H4 (cell line): ENCODE measurements around the gene ARHGAP15. TPM values are rescaled to one million over a fixed set of nuclear protein-coding genes. Genes with fewer than 3 reads are reported as not detected.

Experiments used
- DNase-seq: peaks from one replicate; pipeline ENCODE4 v3.0.0-alpha.2; 2015; ENCODE audit warnings: low spot score
- total RNA-seq: library from RNA; depleted of rRNA; stranded (reverse); fragments of >200 nt; shearing (Covaris generic); gene quantifications from 2 replicates; pipeline ENCODE4 v1.2.3, GENCODE V29; 2014

ARHGAP15 gene
- total RNA-seq, 1 experiment from 2014 or later, result 0.15 TPM

GRCh38 chr2:143717053-143717452, 587.8 kb downstream of the ARHGAP15 start:
- DNase-seq, result no peak

- no peak for DNase-seq
Measured at GRCh38 chr2:143717536-143718168, 588.4 kb downstream of the ARHGAP15 start.

DNA sequence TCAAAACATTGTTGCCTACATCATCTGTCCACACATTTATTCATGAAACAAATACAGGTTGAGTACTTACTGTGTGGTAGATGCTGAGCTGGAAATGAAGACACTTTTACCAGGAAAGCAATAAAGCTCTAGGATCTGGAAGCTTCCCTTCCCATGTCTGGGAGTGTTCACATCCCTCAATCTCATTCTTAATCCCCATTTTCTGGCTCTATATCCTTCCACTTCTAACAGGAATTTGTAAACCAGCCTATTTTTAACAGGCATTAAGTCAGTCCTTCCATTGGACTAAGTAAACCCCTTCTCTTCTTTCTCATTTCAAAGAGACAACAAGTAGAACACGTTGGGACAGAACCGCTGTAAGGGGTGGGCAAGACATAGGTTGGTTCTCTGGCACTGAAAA, 589.5 kb downstream of the ARHGAP15 start:
- DNase-seq, result no peak

- no peak for DNase-seq
Measured at GRCh38 chr2:143719406-143719805, 590.2 kb downstream of the ARHGAP15 start.

- DNase-seq, result no peak
Measured at GRCh38 chr2:143720095-143720664, 591.0 kb downstream of the ARHGAP15 start.

DNA sequence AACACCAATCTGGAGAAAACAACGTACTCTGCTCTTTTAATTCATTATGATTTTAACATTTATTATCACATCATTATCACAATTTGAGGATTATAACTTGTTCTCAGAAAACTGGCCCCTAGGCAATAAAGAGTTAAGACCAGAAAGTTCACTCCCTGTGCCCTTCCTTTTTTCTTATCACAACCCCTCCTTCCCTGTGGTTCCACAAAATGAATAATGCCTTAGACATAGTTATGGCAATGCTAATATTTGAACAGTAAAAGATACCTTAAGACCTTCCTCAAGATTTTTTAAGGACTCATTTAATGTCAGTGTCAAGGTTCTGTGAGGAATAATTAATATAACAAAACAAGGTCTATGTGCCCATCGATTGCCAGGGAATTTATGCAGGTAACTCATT, 596.2 kb downstream of the ARHGAP15 start:
- no peak for DNase-seq

DNA sequence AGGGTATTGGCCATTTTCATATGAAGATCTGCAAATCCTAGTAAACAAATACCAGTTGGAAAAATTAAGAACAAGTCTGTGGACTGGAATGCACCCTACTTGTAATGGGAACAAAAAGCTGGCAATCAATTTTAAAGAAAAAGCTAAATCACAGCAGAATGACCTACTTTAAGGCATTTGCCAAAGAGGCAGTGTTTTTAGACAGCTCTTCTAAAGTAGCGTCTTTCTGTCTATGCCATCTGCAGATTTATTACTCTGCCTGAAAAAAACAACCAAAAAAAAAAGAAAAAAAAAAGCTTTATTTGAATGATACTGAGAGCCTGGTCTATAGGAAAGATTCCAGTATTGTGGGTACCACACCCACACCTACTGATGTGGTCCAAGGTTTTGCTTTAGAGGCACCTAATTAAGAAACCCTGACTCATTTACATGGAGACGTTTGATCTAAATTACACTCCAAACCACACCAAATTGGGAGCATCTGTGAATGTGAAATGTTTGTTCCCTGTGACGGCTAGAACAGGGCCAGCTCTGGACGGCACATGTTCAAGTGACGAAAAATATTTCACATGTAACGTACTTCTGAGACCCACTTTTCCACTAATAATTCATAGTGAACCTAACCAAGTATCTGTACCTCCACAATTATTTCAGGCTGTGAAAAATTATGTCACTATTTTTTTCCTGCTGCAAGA, 597.1 kb downstream of the ARHGAP15 start:
- DNase-seq, result no peak

GRCh38 chr2:143728498-143728897, 599.3 kb downstream of the ARHGAP15 start:
- no peak for DNase-seq

- no peak for DNase-seq
Measured at GRCh38 chr2:143729296-143729814, 600.1 kb downstream of the ARHGAP15 start.

DNA sequence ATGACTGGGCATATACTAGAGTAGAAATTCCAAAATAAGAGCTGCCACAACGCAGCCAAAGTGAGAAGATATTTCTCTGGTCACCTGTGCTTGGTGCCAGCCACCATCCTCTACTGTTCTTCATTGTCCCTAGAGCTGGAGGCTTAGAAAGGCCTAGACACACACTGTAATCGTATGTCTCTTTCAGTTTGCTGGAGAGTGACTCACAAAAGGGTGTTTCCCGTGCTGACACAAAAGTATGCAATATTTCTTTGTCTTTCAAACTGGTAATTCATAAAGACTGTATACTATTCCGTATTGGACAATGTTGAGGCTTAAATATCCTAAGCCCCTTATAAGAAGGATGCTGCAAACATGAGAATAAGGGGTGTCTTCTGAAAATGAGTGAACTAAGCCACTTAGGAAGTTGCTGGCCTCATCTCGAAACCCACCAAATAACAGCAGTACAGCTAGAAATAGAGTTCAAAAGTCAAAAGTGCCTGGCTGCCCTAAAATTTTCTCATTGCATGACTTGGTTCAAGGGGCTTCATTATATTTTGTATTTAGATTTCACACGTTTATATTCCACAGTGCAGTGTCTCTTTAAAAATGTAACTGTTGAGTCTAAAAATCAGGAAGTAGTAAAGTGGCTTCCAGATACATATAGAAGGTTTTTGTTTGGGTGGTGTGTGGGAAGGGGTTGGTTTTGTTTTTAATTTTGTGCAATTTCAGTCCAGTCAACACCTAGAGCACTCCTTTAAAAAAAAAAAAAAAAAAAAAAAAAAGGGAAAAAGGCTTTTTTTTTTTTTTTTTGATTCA, 601.1 kb downstream of the ARHGAP15 start:
- DNase-seq, result peak; percentile 13

DNA sequence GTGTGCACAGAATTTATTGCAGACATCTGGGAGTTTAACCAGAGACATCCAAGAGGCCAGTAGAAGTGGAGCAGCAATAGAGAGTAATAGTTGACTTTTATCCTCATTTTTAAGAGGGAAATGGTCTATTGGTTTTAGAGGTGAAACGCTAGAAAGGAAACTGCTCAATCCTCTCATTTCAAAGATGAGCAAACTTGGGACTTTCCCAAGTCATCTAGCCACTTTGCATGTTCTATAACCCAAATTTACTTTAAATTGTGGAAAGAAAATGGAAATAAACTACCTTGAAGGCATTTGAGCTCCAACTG, 601.7 kb downstream of the ARHGAP15 start:
- no peak for DNase-seq

- peak; percentile 11 for DNase-seq
Measured at GRCh38 chr2:143732076-143732475, 602.9 kb downstream of the ARHGAP15 start.

GRCh38 chr2:143732871-143733270, 603.7 kb downstream of the ARHGAP15 start:
- no peak for DNase-seq

GRCh38 chr2:143734507-143734906, 605.3 kb downstream of the ARHGAP15 start:
- no peak for DNase-seq

DNA sequence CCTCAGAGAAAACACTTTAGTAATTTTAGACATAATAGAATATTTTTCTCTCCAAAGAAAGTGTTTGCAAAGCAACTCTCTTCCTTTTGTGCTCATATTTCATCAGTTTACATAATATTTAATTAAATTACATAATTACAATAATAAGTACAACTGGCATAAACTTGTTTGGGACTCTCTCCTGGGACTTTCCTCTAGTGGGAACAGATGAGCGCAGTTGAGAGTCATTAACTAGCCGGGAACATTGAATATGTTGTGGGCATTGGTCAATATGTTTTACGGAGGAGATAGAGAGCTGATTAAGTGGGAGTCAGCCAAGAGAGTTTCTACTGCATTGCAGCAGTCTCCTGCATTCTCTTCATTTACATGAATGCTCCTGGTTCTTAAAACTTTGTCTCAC, 607.7 kb downstream of the ARHGAP15 start:
- DNase-seq, result no peak

GRCh38 chr2:143740431-143740830, 611.2 kb downstream of the ARHGAP15 start:
- no peak for DNase-seq

GRCh38 chr2:143741205-143741604, 612.0 kb downstream of the ARHGAP15 start:
- DNase-seq, result no peak

- no peak for DNase-seq
Measured at GRCh38 chr2:143742581-143742980, 613.4 kb downstream of the ARHGAP15 start.

GRCh38 chr2:143744114-143744513, 614.9 kb downstream of the ARHGAP15 start:
- no peak for DNase-seq

- no peak for DNase-seq
Measured at GRCh38 chr2:143745060-143745459, 615.8 kb downstream of the ARHGAP15 start.

GRCh38 chr2:143754742-143755141, 625.5 kb downstream of the ARHGAP15 start:
- no peak for DNase-seq

DNA sequence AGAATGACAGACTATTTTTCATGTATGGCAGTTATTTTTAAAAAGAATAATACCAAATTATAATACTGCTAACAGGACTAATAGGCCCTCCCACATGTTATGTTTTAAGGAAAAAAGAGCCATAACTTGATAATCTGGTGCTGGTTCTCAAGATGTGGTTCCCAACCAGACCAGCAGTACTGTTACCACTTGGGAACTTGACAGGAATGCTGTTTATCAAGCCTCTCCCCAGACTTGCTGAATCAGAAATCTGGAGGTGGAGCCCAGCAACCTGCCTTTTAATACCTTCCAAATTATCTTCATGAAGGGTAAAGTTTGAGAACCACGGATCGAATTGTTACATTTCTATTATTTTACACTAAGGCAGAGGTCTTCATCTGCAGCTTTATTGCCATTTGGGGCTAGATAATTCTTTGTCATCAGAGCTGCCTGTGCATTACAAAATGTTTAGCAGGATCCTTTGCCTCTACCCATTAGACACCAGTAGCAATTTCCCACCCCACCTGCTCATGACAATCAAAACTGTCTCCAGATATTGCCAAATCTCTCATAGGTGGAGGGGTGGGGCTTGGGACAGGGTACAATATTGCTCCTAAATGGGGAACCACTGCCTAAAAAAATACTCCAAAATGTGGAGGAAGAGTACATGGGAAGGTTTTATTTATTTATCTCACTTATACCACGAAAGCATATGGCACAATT, 629.6 kb downstream of the ARHGAP15 start:
- DNase-seq, result no peak
